ENCODE results near the gene CCL11. TPM values are rescaled to one million over a fixed set of nuclear protein-coding genes. Genes with fewer than 3 reads are reported as not detected.

CCL11 gene
- total and polyA plus RNA-seq, 2 of the 13 experiments (the other 11 are each of a cell fraction or from before 2014, with no cell fraction given), result not detected

- intact Hi-C loops (cut with micrococcal nuclease; ENCODE audit: unreplicated experiment), result no loop called here
- H3K4me3 ChIP-seq (replicated peaks in 1 of 3; ENCODE audit: insufficient read depth in 1 of 3, low read depth in 2 of 3, low read length in 3 of 3), result no peak overlapping the region
- no peaks in the 10 kb centered on the region for H3K27me3 ChIP-seq (ENCODE audit: control insufficient read depth in 1 of 2, insufficient read depth in 2 of 2, low read length in 2 of 2)
- no peak for ATAC-seq
- H3K9me3 ChIP-seq (ENCODE audit: low read length), result no peaks in the 10 kb centered on the region
- no peaks in the 10 kb centered on the region for H3K36me3 ChIP-seq (replicated peaks in 1 of 2; ENCODE audit: control insufficient read depth in 1 of 2, insufficient read depth in 2 of 2, low read length in 2 of 2)
- ChIA-PET POLR2A (no interaction called here), CTCF (ENCODE audit: low intra/inter-chr PET ratio, low total read pairs) (no interaction called here)
- no peak overlapping the region for H3K4me2 ChIP-seq (ENCODE audit: low read depth, low read length)
- 0% methylated on average over 1 of the region's 1 CpG for WGBS (ENCODE audit: low lambda C conversion rate)
- BruUV-seq (replicated peaks), result no TSS peak
- no peak overlapping the region for H3K9ac ChIP-seq (ENCODE audit: insufficient read depth, low read depth, low read length)
- H3K79me2 ChIP-seq (ENCODE audit: insufficient read depth, low read length), result no peaks in the 10 kb centered on the region
- no peaks in the 10 kb centered on the region for H3K4me1 ChIP-seq (ENCODE audit: insufficient read depth, low read length)
- no peaks in the 10 kb centered on the region for H4K20me1 ChIP-seq (ENCODE audit: insufficient read depth, low read length)
- no peak for FAIRE-seq
- H3K27ac ChIP-seq (ENCODE audit: extremely low read length, insufficient read depth, low read length), result no peak overlapping the region
- in situ Hi-C loops (cut with HindIII; ENCODE audit: extremely low pct_ligation_motif_present, low pct_unique_long_range_greater_than_20kb), result no loop called here
- H2AFZ ChIP-seq (ENCODE audit: low read length), result no peak overlapping the region
- TF ChIP-seq ATF1 (CRISPR knock-in tag; IDR thresholded peaks at IDR 0.05) (no peak), SOX6 (IDR thresholded peaks at IDR 0.05) (no peak), SOX6 (CRISPR knock-in tag; IDR thresholded peaks at IDR 0.05) (no peak), EHMT2 (IDR thresholded peaks at IDR 0.05; ENCODE audit: borderline replicate concordance, low read depth, low read length) (no peak), AGO1 (IDR thresholded peaks at IDR 0.05; ENCODE audit: low read depth, low read length, poor library complexity, severe bottlenecking) (no peak), ZNF878 (CRISPR knock-in tag; IDR thresholded peaks at IDR 0.05) (no peak), U2AF2 (IDR thresholded peaks at IDR 0.05; ENCODE audit: low read depth, low read length) (no peak), MAFG (CRISPR knock-in tag; IDR thresholded peaks at IDR 0.05) (no peak)
- no peak for DNase-seq (ENCODE audit: low spot score)
Observed at GRCh38 chr17:34302636-34303035, 17.1 kb downstream of the CCL11 start.

GRCh38 chr17:34303606-34304005 is 18.1 kb downstream of the CCL11 start:
- no peak overlapping the region for H3K9ac ChIP-seq (ENCODE audit: insufficient read depth, low read depth, low read length)
- intact Hi-C loops (cut with micrococcal nuclease; ENCODE audit: unreplicated experiment) (no loop called here), in situ Hi-C loops (cut with HindIII; ENCODE audit: extremely low pct_ligation_motif_present, low pct_unique_long_range_greater_than_20kb) (no loop called here)
- TF ChIP-seq CSRNP2 (CRISPR knock-in tag; conservative IDR thresholded peaks at IDR 0.05; ENCODE audit: low read depth) (no peak), MEIS1 (CRISPR knock-in tag; IDR thresholded peaks at IDR 0.05; ENCODE audit: borderline replicate concordance) (no peak), ATF2 (CRISPR knock-in tag; IDR thresholded peaks at IDR 0.05) (no peak), IKZF1 (IDR thresholded peaks at IDR 0.05) (no peak), FOXA1 (IDR thresholded peaks at IDR 0.05) (no peak), FOXA1 (CRISPR knock-in tag; IDR thresholded peaks at IDR 0.05) (no peak), ZNF3 (CRISPR knock-in tag; IDR thresholded peaks at IDR 0.05) (no peak), NFYC (CRISPR knock-in tag; IDR thresholded peaks at IDR 0.05) (no peak)
- POLR2A ChIA-PET, result no interaction called here
- no peak overlapping the region for H3K27ac ChIP-seq (ENCODE audit: extremely low read length, insufficient read depth, low read length)
- DNase-seq (ENCODE audit: low spot score) (no peak), FAIRE-seq (no peak), ATAC-seq (no peak)
- no peaks in the 10 kb centered on the region for H3K79me2 ChIP-seq (ENCODE audit: insufficient read depth, low read length)
- H3K27me3 ChIP-seq (ENCODE audit: control insufficient read depth in 1 of 2, insufficient read depth in 2 of 2, low read length in 2 of 2), result no peaks in the 10 kb centered on the region
- CTCF ChIA-PET (ENCODE audit: low intra/inter-chr PET ratio, low total read pairs), result no interaction called here
- no peak overlapping the region for H3K4me3 ChIP-seq (replicated peaks in 1 of 3; ENCODE audit: insufficient read depth in 1 of 3, low read depth in 2 of 3, low read length in 3 of 3)
- 0% methylated on average over 2 of the region's 2 CpGs for WGBS (ENCODE audit: low lambda C conversion rate)
- H3K36me3 ChIP-seq (replicated peaks in 1 of 2; ENCODE audit: control insufficient read depth in 1 of 2, insufficient read depth in 2 of 2, low read length in 2 of 2), result no peaks in the 10 kb centered on the region
- H3K4me1 ChIP-seq (ENCODE audit: insufficient read depth, low read length), result no peaks in the 10 kb centered on the region
- H4K20me1 ChIP-seq (ENCODE audit: insufficient read depth, low read length), result no peaks in the 10 kb centered on the region
- H2AFZ ChIP-seq (ENCODE audit: low read length), result no peak overlapping the region
- H3K9me3 ChIP-seq (ENCODE audit: low read length), result no peaks in the 10 kb centered on the region
- no peak overlapping the region for H3K4me2 ChIP-seq (ENCODE audit: low read depth, low read length)
- BruUV-seq (replicated peaks), result no TSS peak
